HEK293 (cell line): Measurements from ENCODE around the gene ZNF688.

Experiments used
- TCF7L2 ChIP-seq: IDR thresholded peaks from 2 replicates; pipeline ENCODE4 v1.6.1; 2011; ENCODE audit warnings: low read depth, mild to moderate bottlenecking, inconsistent platforms, low read length, moderate library complexity, borderline replicate concordance
- ZBTB8A ChIP-seq: fragments of 450-650 bp; formaldehyde crosslinking; IDR thresholded peaks from 2 replicates; pipeline ENCODE4 v1.5.1; 2016; ENCODE audit warnings: missing biosample characterization, missing genetic modification characterization
- ZNF138 ChIP-seq: fragments of 450-650 bp; formaldehyde crosslinking; IDR thresholded peaks from 2 replicates; pipeline ENCODE4 v1.5.1; 2016; ENCODE audit warnings: missing biosample characterization, missing genetic modification characterization, borderline replicate concordance
- TF ChIP-seq, protein P1 (sequence below): fragments of 450-650 bp; formaldehyde crosslinking; IDR thresholded peaks from 2 replicates; pipeline ENCODE4 v1.5.1; 2017; ENCODE audit warnings: missing biosample characterization, missing genetic modification characterization
- TF ChIP-seq, protein P2 (sequence below): fragments of 450-650 bp; formaldehyde crosslinking; IDR thresholded peaks from 2 replicates; pipeline ENCODE4 v1.5.1; 2016; ENCODE audit warnings: missing biosample characterization, missing genetic modification characterization

DNA sequence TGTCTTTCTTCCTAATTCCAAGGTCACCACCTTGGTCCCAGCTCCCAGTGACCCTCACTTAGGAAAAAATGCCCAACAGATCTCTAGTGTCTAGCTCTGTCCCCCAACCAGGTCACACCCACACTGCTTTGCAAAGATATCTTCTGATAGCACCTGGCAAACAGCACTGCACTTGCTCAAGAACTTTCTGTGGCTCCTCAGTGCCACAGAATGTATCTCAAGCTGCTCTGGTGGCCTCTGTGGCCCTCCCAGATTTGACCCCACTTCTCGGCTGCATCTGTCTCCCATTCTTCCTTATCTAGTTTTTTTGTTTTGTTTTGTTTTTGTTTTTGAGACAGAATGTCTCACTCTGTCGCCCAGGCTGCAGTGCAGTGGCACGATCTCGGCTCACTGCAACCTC is 5.0 kb downstream of the ZNF688 start:
- TF ChIP-seq, protein P1, sequence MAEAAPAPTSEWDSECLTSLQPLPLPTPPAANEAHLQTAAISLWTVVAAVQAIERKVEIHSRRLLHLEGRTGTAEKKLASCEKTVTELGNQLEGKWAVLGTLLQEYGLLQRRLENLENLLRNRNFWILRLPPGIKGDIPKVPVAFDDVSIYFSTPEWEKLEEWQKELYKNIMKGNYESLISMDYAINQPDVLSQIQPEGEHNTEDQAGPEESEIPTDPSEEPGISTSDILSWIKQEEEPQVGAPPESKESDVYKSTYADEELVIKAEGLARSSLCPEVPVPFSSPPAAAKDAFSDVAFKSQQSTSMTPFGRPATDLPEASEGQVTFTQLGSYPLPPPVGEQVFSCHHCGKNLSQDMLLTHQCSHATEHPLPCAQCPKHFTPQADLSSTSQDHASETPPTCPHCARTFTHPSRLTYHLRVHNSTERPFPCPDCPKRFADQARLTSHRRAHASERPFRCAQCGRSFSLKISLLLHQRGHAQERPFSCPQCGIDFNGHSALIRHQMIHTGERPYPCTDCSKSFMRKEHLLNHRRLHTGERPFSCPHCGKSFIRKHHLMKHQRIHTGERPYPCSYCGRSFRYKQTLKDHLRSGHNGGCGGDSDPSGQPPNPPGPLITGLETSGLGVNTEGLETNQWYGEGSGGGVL, result no peak
- TF ChIP-seq ZNF138 (tag by site-specific recombination) (no peak), ZBTB8A (tag by site-specific recombination) (no peak), TCF7L2 (no peak)
- TF ChIP-seq, protein P2, sequence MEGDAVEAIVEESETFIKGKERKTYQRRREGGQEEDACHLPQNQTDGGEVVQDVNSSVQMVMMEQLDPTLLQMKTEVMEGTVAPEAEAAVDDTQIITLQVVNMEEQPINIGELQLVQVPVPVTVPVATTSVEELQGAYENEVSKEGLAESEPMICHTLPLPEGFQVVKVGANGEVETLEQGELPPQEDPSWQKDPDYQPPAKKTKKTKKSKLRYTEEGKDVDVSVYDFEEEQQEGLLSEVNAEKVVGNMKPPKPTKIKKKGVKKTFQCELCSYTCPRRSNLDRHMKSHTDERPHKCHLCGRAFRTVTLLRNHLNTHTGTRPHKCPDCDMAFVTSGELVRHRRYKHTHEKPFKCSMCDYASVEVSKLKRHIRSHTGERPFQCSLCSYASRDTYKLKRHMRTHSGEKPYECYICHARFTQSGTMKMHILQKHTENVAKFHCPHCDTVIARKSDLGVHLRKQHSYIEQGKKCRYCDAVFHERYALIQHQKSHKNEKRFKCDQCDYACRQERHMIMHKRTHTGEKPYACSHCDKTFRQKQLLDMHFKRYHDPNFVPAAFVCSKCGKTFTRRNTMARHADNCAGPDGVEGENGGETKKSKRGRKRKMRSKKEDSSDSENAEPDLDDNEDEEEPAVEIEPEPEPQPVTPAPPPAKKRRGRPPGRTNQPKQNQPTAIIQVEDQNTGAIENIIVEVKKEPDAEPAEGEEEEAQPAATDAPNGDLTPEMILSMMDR (tag by site-specific recombination), result no peak
